Medulla oblongata (tissue), 1 donor: ENCODE data around the gene HACE1.
"Not testable (repeated sequence)": the region's sequence is repeated elsewhere in the genome, so short reads cannot be mapped to it uniquely, and the experiment has no call there.

ENCODE experiments used
- DNase-seq: peaks from one replicate; pipeline ENCODE4 v3.0.0-alpha.2; 2015; ENCODE audit errors: extremely low spot score

Gene HACE1

GRCh38 chr6:104737567-104737966, 122.2 kb downstream of the HACE1 start:
- not testable (repeated sequence) for DNase-seq

- DNase-seq = no peak
Observed at GRCh38 chr6:104736545-104736944, 123.2 kb downstream of the HACE1 start.

- DNase-seq = no peak
Observed at GRCh38 chr6:104730450-104730849, 129.3 kb downstream of the HACE1 start.

GRCh38 chr6:104729433-104729832, 130.3 kb downstream of the HACE1 start:
- DNase-seq = peak; percentile 3

GRCh38 chr6:104728448-104728847, 131.3 kb downstream of the HACE1 start:
- no peak for DNase-seq

GRCh38 chr6:104718672-104719071, 141.0 kb downstream of the HACE1 start:
- DNase-seq = no peak

GRCh38 chr6:104716858-104717257, 142.9 kb downstream of the HACE1 start:
- DNase-seq = no peak

GRCh38 chr6:104714796-104715195, 144.9 kb downstream of the HACE1 start:
- no peak for DNase-seq

- DNase-seq = no peak
Observed at GRCh38 chr6:104713982-104714381, 145.7 kb downstream of the HACE1 start.

GRCh38 chr6:104711371-104711770, 148.3 kb downstream of the HACE1 start:
- DNase-seq = no peak

GRCh38 chr6:104710543-104711335, 149.0 kb downstream of the HACE1 start:
- no peak for DNase-seq

- DNase-seq = no peak
Observed at GRCh38 chr6:104705916-104706442, 153.7 kb downstream of the HACE1 start.

- peak; percentile 52 for DNase-seq
Observed at GRCh38 chr6:104705095-104705707, 154.5 kb downstream of the HACE1 start.

GRCh38 chr6:104704191-104704590, 155.5 kb downstream of the HACE1 start:
- no peak for DNase-seq

- DNase-seq = no peak
Observed at GRCh38 chr6:104702126-104702841, 157.4 kb downstream of the HACE1 start.

GRCh38 chr6:104700371-104701185, 159.1 kb downstream of the HACE1 start:
- DNase-seq = no peak

GRCh38 chr6:104699593-104700329, 160.0 kb downstream of the HACE1 start:
- no peak for DNase-seq

GRCh38 chr6:104698979-104699378, 160.7 kb downstream of the HACE1 start:
- no peak for DNase-seq

- no peak for DNase-seq
Observed at GRCh38 chr6:104692008-104692407, 167.7 kb downstream of the HACE1 start.

- no peak for DNase-seq
Observed at GRCh38 chr6:104689551-104690205, 170.0 kb downstream of the HACE1 start.
